WTC11 (cell line): ENCODE measurements around the gene MEGF11. TPM values are rescaled to one million over a fixed set of nuclear protein-coding genes. Genes with fewer than 3 reads are reported as not detected.

Experiments used
- ATAC-seq: fragments of 200-7000 bp; cut with Tn5 transposase; 2 replicates; pipeline ENCODE4 v1.10.0; 2021; ENCODE audit warnings: mild to moderate bottlenecking, moderate library complexity
- CTCF ChIA-PET: fragments of 300-600 bp; sonication (Branson Sonifier 250); formaldehyde crosslinking; loops from one replicate; lab custom pipeline; 2021; ENCODE audit warnings: antibody characterized with exemption; lab: Charles Lee
- POLR2A ChIA-PET: fragments of 350-600 bp; sonication (Branson Sonifier 250); formaldehyde crosslinking; loops from one replicate; lab custom pipeline; 2021; ENCODE audit warnings: antibody characterized with exemption; lab: Charles Lee
- DNase-seq: peaks from one replicate; pipeline ENCODE4 v3.0.0; 2021; ENCODE audit warnings: low spot score
- H3K27ac Mint-ChIP-seq: 2 replicates; pipeline ENCODE4 v1.8.0; 2021; ENCODE audit warnings: mixed read lengths
- H3K27me3 Mint-ChIP-seq: 2 replicates; pipeline ENCODE4 v1.8.0; 2021; ENCODE audit warnings: low read depth, mild to moderate bottlenecking, moderate library complexity, mixed read lengths
- H3K36me3 Mint-ChIP-seq: 2 replicates; pipeline ENCODE4 v1.8.0; 2021; ENCODE audit warnings: mixed read lengths
- H3K4me1 Mint-ChIP-seq: 2 replicates; pipeline ENCODE4 v1.8.0; 2022; ENCODE audit warnings: mixed read lengths
- H3K4me3 Mint-ChIP-seq: 2 replicates; pipeline ENCODE4 v1.8.0; 2021; ENCODE audit warnings: mild to moderate bottlenecking, moderate library complexity, mixed read lengths
- H3K9me3 Mint-ChIP-seq: 2 replicates; pipeline ENCODE4 v1.8.0; 2021; ENCODE audit warnings: mixed read lengths
- ATF2 ChIP-seq: sonication (generic); formaldehyde crosslinking; IDR thresholded peaks from 2 replicates; pipeline ENCODE4 v1.8.1; 2022; ENCODE audit warnings: low read depth, missing genetic modification reagents, borderline replicate concordance
- ATF3 ChIP-seq: sonication (generic); formaldehyde crosslinking; conservative IDR thresholded peaks from 2 replicates; pipeline ENCODE4 v1.8.1; 2022; ENCODE audit warnings: mild to moderate bottlenecking, missing genetic modification reagents
- CDX4 ChIP-seq: fragments of 250-450 bp; sonication (Bioruptor Pico); IDR thresholded peaks from 2 replicates; pipeline ENCODE4 v1.9.0; 2021; ENCODE audit warnings: moderate library complexity, mild to moderate bottlenecking, inconsistent platforms, borderline replicate concordance
- CTCF ChIP-seq: fragments of 200-600 bp; IDR thresholded peaks from 2 replicates; pipeline ENCODE4 v1.8.0; 2022; ENCODE audit warnings: antibody characterized with exemption
- E2F1 ChIP-seq: sonication (generic); formaldehyde crosslinking; IDR thresholded peaks from 2 replicates; pipeline ENCODE4 v1.8.0; 2022; ENCODE audit warnings: mild to moderate bottlenecking, missing genetic modification reagents
- E2F5 ChIP-seq: sonication (generic); formaldehyde crosslinking; IDR thresholded peaks from 2 replicates; pipeline ENCODE4 v1.8.1; 2022; ENCODE audit warnings: mild to moderate bottlenecking, moderate library complexity, missing genetic modification reagents
- ELF4 ChIP-seq: sonication (generic); formaldehyde crosslinking; IDR thresholded peaks from 2 replicates; pipeline ENCODE4 v1.8.1; 2022; ENCODE audit warnings: low read depth, mild to moderate bottlenecking, moderate library complexity, missing genetic modification reagents
- ESRRA ChIP-seq: sonication (generic); formaldehyde crosslinking; IDR thresholded peaks from 2 replicates; pipeline ENCODE4 v1.8.1; 2022; ENCODE audit warnings: mild to moderate bottlenecking, missing genetic modification reagents, borderline replicate concordance
- FOXJ3 ChIP-seq: sonication (generic); formaldehyde crosslinking; IDR thresholded peaks from 2 replicates; pipeline ENCODE4 v1.9.0; 2021; ENCODE audit warnings: missing genetic modification reagents, mild to moderate bottlenecking, borderline replicate concordance
- HMGA2 ChIP-seq: fragments of 250-450 bp; sonication (Bioruptor Pico); IDR thresholded peaks from 2 replicates; pipeline ENCODE4 v1.4.0; 2021; ENCODE audit warnings: mild to moderate bottlenecking, moderate library complexity
- IRF1 ChIP-seq: sonication (generic); formaldehyde crosslinking; IDR thresholded peaks from 2 replicates; pipeline ENCODE4 v1.8.0; 2023; ENCODE audit warnings: missing genetic modification reagents
- KAT7 ChIP-seq: sonication (generic); formaldehyde crosslinking; IDR thresholded peaks from 2 replicates; pipeline ENCODE4 v1.8.1; 2023; ENCODE audit warnings: missing genetic modification reagents, mild to moderate bottlenecking, borderline replicate concordance
- NFATC4 ChIP-seq: fragments of 250-450 bp; sonication (Bioruptor Pico); IDR thresholded peaks from 2 replicates; pipeline ENCODE4 v1.9.0; 2021; ENCODE audit warnings: mild to moderate bottlenecking
- NFE2L1 ChIP-seq: sonication (generic); formaldehyde crosslinking; IDR thresholded peaks from 2 replicates; pipeline ENCODE4 v1.8.1; 2023; ENCODE audit warnings: missing genetic modification reagents
- RELA ChIP-seq: sonication (generic); formaldehyde crosslinking; IDR thresholded peaks from 2 replicates; pipeline ENCODE4 v1.8.1; 2022; ENCODE audit warnings: missing genetic modification reagents, mild to moderate bottlenecking, borderline replicate concordance
- RORB ChIP-seq: fragments of 250-450 bp; sonication (Bioruptor Pico); IDR thresholded peaks from 2 replicates; pipeline ENCODE4 v1.9.0; 2021; ENCODE audit warnings: mild to moderate bottlenecking
- SOX15 ChIP-seq: fragments of 250-450 bp; sonication (Bioruptor Pico); IDR thresholded peaks from 2 replicates; pipeline ENCODE4 v1.9.0; 2021; ENCODE audit warnings: mild to moderate bottlenecking
- TCF7 ChIP-seq: sonication (generic); formaldehyde crosslinking; IDR thresholded peaks from 2 replicates; pipeline ENCODE4 v1.8.0; 2022; ENCODE audit warnings: mild to moderate bottlenecking, low read depth, missing genetic modification reagents, moderate library complexity
- TEAD1 ChIP-seq: sonication (generic); formaldehyde crosslinking; IDR thresholded peaks from 2 replicates; pipeline ENCODE4 v1.8.0; 2022; ENCODE audit warnings: mild to moderate bottlenecking, missing genetic modification reagents
- TEAD4 ChIP-seq: sonication (generic); formaldehyde crosslinking; IDR thresholded peaks from 2 replicates; pipeline ENCODE4 v1.8.0; 2022; ENCODE audit warnings: mild to moderate bottlenecking, missing genetic modification reagents
- ZBTB21 ChIP-seq: sonication (generic); formaldehyde crosslinking; IDR thresholded peaks from 2 replicates; pipeline ENCODE4 v1.8.1; 2023; ENCODE audit warnings: mild to moderate bottlenecking, missing genetic modification reagents, borderline replicate concordance
- ZNF138 ChIP-seq: sonication (generic); formaldehyde crosslinking; conservative IDR thresholded peaks from 2 replicates; pipeline ENCODE4 v1.8.1; 2022; ENCODE audit warnings: mild to moderate bottlenecking, moderate library complexity, missing genetic modification reagents
- ZNF219 ChIP-seq: sonication (generic); formaldehyde crosslinking; IDR thresholded peaks from 2 replicates; pipeline ENCODE4 v1.8.0; 2023; ENCODE audit warnings: missing genetic modification reagents, mild to moderate bottlenecking, borderline replicate concordance
- ZNF281 ChIP-seq: sonication (generic); formaldehyde crosslinking; IDR thresholded peaks from 2 replicates; pipeline ENCODE4 v1.8.0; 2023; ENCODE audit warnings: mild to moderate bottlenecking, missing genetic modification reagents
- total RNA-seq: library from RNA; stranded (reverse); gene quantifications from 3 replicates; pipeline ENCODE4 v1.2.3, GENCODE V29; 2021

MEGF11 gene
- total RNA-seq, 1 experiment from 2014 or later, result 3.3 TPM

- Mint-ChIP-seq H3K9me3 (no peaks in the 10 kb centered on the region), H3K27me3 (0 out of 2 replicates have a peak, but pooled peaks cover 2% of the 10 kb centered on the region)
- POLR2A ChIA-PET, result no interaction called here
Observed at GRCh38 chr15:65980824-65981456, 272.6 kb downstream of the MEGF11 start.

GRCh38 chr15:65979837-65980236 lies 273.7 kb downstream of the MEGF11 start:
- Mint-ChIP-seq H3K4me3 (no peak overlapping the region), H3K27me3 (0 out of 2 replicates have a peak, but pooled peaks cover 2% of the 10 kb centered on the region), H3K9me3 (no peaks in the 10 kb centered on the region), H3K27ac (no peak overlapping the region), H3K4me1 (peaks cover 30% of the 10 kb centered on the region), H3K36me3 (no peaks in the 10 kb centered on the region)
- DNase-seq (no peak), ATAC-seq (no peak)
- POLR2A ChIA-PET, result no interaction called here
- CTCF ChIA-PET, result interaction anchor here (0.7 to 1.3 kb wide), 4 partner anchors 23 to 235 kb away, joined by 3 to 4 read pairs (median 3); no protein-coding TSS in a partner anchor
- no peak for TF ChIP-seq SOX15 (CRISPR knock-in tag)
- TF ChIP-seq CDX4 (CRISPR knock-in tag), result no peak
- no peak for TF ChIP-seq ATF2 (CRISPR knock-in tag)
- no peak for TF ChIP-seq ZNF281 (CRISPR knock-in tag)
- TF ChIP-seq IRF1 (CRISPR knock-in tag), result no peak
- TF ChIP-seq RORB, result no peak
- no peak for TF ChIP-seq ELF4
- TF ChIP-seq ZNF138 (CRISPR knock-in tag), result no peak
- no peak for TF ChIP-seq TCF7 (CRISPR knock-in tag)
- no peak for TF ChIP-seq FOXJ3 (CRISPR knock-in tag)
- TF ChIP-seq NFATC4 (CRISPR knock-in tag), result no peak

More at GRCh38 chr15:65980824-65981456, 272.6 kb downstream of the MEGF11 start:
- DNase-seq (peak; percentile 90), ATAC-seq (peak; percentile 74)
- TF ChIP-seq E2F5 (no peak), ZNF219 (CRISPR knock-in tag) (no peak), TEAD4 (CRISPR knock-in tag) (0 out of 2 replicates have a peak, but pooled peaks have one; percentile 18), ESRRA (CRISPR knock-in tag) (no peak), NFE2L1 (CRISPR knock-in tag) (no peak), ZBTB21 (no peak), RELA (CRISPR knock-in tag) (no peak), TEAD1 (peak; percentile 85), ATF3 (CRISPR knock-in tag) (no peak), HMGA2 (no peak), E2F1 (CRISPR knock-in tag) (no peak), CTCF (peak; percentile 84), KAT7 (CRISPR knock-in tag) (no peak), NFATC4 (CRISPR knock-in tag) (no peak)
- CTCF ChIA-PET, result interaction anchor here (0.6 to 2.7 kb wide), 9 partner anchors 11 to 773 kb away, joined by 3 to 9 read pairs (median 4); no protein-coding TSS in a partner anchor
- Mint-ChIP-seq H3K4me1 (peaks cover 30% of the 10 kb centered on the region), H3K36me3 (no peaks in the 10 kb centered on the region), H3K4me3 (peak overlapping the region; percentile 56), H3K27ac (no peak overlapping the region)
